ENCODE data around the gene DENND6B.

Gene DENND6B

GRCh38 chr22:50269970-50270665 is 56.7 kb downstream of the DENND6B start, which contains the start of gene MAPK11:
Gene MAPK11, minus strand, starts transcription at chr22:50270380. Its CDS starts 88 bp downstream, at chr22:50270292.
- DNase-seq (ENCODE audit: extremely low read depth, low read depth): no peak
- no peak for TF ChIP-seq CTCF (IDR thresholded peaks at IDR 0.05; ENCODE audit: low read depth, low read length, missing control alignments)
- H3K4me3 ChIP-seq (replicated peaks; ENCODE audit: low read depth, low read length): peak within 1 kb of the TSS; percentile 43

GRCh38 chr22:50269573-50269969 is 57.2 kb downstream of the DENND6B start:
- H3K4me3 ChIP-seq (replicated peaks; ENCODE audit: low read depth, low read length): peak overlapping the region; percentile 25
- no peak for TF ChIP-seq CTCF (IDR thresholded peaks at IDR 0.05; ENCODE audit: low read depth, low read length, missing control alignments)
- no peak for DNase-seq (ENCODE audit: extremely low read depth, low read depth)

- no peak for TF ChIP-seq CTCF (IDR thresholded peaks at IDR 0.05; ENCODE audit: low read depth, low read length, missing control alignments)
- DNase-seq (ENCODE audit: extremely low read depth, low read depth): no peak
- no peak overlapping the region for H3K4me3 ChIP-seq (replicated peaks; ENCODE audit: low read depth, low read length)
These were observed 58.1 kb downstream of the DENND6B start for GRCh38 chr22:50268655-50269113.

GRCh38 chr22:50267591-50268390 is 59.0 kb downstream of the DENND6B start:
- peak overlapping the region; percentile 19; the same call in 1 of the 2 replicates for H3K4me3 ChIP-seq (replicated peaks; ENCODE audit: low read depth, low read length)
- DNase-seq (ENCODE audit: extremely low read depth, low read depth): no peak

GRCh38 chr22:50266994-50267393 is 59.8 kb downstream of the DENND6B start:
- no peak overlapping the region for H3K4me3 ChIP-seq (replicated peaks; ENCODE audit: low read depth, low read length)
- TF ChIP-seq CTCF (IDR thresholded peaks at IDR 0.05; ENCODE audit: low read depth, low read length, missing control alignments): no peak
- no peak for DNase-seq (ENCODE audit: extremely low read depth, low read depth)

More at GRCh38 chr22:50267591-50268390, 59.0 kb downstream of the DENND6B start:
- peak; percentile 10 for TF ChIP-seq CTCF (IDR thresholded peaks at IDR 0.05; ENCODE audit: low read depth, low read length, missing control alignments)

GRCh38 chr22:50264946-50265669 is 61.7 kb downstream of the DENND6B start:
- DNase-seq (ENCODE audit: extremely low read depth, low read depth): no peak
- TF ChIP-seq CTCF (IDR thresholded peaks at IDR 0.05; ENCODE audit: low read depth, low read length, missing control alignments): no peak
- no peak overlapping the region for H3K4me3 ChIP-seq (replicated peaks; ENCODE audit: low read depth, low read length)

All from HFF-Myc (cell line).